Spleen (tissue), 7 donors: ENCODE results near the gene AJM1.

Experiments
- POLR2A ChIP-seq, 3 donors: fragments of 450-650 bp; IDR thresholded peaks; one replicate each; pipeline ENCODE4 v1.5.1; 2017; ENCODE audit warnings: antibody characterized with exemption in 3 of 3, mild to moderate bottlenecking in 1 of 3
- TF ChIP-seq, protein P1 (sequence below), 11 experiments: fragments of 200-600 bp in 7 of 11; fragments of 450-650 bp in 4 of 11; sonication (generic) in 4 of 11; IDR thresholded peaks in 8 of 11; conservative IDR thresholded peaks in 3 of 11; 1 replicate in 7 of 11; 2 replicates in 4 of 11; pipeline versions ENCODE4 v1.4.0 to v1.8.0; 2016 to 2021; ENCODE audit warnings: antibody characterized with exemption in 11 of 11, inconsistent platforms in 4 of 11, mild to moderate bottlenecking in 1 of 11
- donor health status: DM: no; HTN: no; CAD: no; lungs with moderate emphysema.
- donor health status: DM: no; HTN: no; CAD: no.
- donor health status: DM: no; HTN: no; CAD: no.

DNA sequence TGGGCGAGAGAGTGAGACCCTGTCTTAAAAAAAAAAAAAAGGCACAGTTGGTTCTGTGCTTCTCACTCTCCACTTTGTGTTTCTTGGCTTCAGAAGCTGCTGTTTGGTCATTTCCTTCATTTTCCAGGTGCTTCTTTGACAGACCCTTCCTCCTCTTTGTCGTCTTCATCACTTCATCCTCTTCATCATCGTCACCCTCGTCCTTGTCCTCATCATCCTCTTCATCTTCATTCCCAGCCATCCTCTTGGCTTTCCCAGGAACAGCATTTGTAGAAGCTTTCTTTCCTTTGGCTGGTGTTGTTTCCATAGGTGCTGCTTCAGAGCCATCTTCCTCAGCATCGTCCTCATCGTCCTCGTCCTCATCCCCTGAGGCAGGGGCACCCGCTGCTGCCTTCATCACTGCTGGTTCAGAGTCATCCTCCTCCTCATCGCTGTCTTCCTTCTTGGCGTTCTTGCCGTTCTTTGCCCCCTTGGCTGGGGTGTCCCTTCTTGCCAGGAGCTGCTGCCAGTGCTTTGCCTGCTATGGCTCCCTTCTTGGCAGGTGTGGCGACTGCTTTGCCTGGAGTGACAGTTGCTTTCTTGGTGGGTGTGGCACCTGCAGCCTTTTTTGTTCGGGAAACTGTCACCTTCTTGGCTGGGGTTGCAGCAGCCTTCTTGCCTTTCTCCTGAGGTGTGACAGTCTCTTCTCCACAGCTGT lies 27.4 kb upstream of the AJM1 start:
- TF ChIP-seq, protein P1, sequence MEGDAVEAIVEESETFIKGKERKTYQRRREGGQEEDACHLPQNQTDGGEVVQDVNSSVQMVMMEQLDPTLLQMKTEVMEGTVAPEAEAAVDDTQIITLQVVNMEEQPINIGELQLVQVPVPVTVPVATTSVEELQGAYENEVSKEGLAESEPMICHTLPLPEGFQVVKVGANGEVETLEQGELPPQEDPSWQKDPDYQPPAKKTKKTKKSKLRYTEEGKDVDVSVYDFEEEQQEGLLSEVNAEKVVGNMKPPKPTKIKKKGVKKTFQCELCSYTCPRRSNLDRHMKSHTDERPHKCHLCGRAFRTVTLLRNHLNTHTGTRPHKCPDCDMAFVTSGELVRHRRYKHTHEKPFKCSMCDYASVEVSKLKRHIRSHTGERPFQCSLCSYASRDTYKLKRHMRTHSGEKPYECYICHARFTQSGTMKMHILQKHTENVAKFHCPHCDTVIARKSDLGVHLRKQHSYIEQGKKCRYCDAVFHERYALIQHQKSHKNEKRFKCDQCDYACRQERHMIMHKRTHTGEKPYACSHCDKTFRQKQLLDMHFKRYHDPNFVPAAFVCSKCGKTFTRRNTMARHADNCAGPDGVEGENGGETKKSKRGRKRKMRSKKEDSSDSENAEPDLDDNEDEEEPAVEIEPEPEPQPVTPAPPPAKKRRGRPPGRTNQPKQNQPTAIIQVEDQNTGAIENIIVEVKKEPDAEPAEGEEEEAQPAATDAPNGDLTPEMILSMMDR (IDR thresholded peaks at IDR 0.05 in 8 of 11, conservative IDR thresholded peaks at IDR 0.05 in 3 of 11): no peak
- TF ChIP-seq POLR2A (IDR thresholded peaks at IDR 0.05): no peak
